Breast epithelium (tissue), 4 donors: Measurements from ENCODE around the gene PCBP3. TPM values are rescaled to one million over a fixed set of nuclear protein-coding genes. Genes with fewer than 3 reads are reported as not detected.

Experiments used
- DNase-seq, 2 donors: peaks; one replicate each; pipeline ENCODE4 v3.0.0-alpha.2; 2019; ENCODE audit warnings: low spot score in 2 of 2
- H3K27ac ChIP-seq, 2 donors: fragments of 200-600 bp; sonication (generic) in 1 of 2; one replicate each; pipeline ENCODE4 v1.5.1; 2016 to 2019; ENCODE audit warnings: mild to moderate bottlenecking in 1 of 2
- H3K27me3 ChIP-seq, 2 donors: fragments of 200-600 bp; sonication (generic) in 1 of 2; one replicate each; pipeline versions ENCODE4 v1.5.1 to v1.6.0; 2017 to 2019; ENCODE audit warnings: control low read depth in 1 of 2, mild to moderate bottlenecking in 1 of 2
- H3K36me3 ChIP-seq: fragments of 200-600 bp; one replicate; pipeline ENCODE4 v1.5.1; 2019
- H3K4me1 ChIP-seq, 2 donors: fragments of 200-600 bp; sonication (generic); one replicate each; pipeline ENCODE4 v1.5.1; 2016 to 2019; ENCODE audit warnings: control low read depth in 1 of 2
- H3K4me3 ChIP-seq, 3 donors: fragments of 200-600 bp; sonication (generic); 1 replicate in 2 of 3; 2 replicates in 1 of 3; pipeline ENCODE4 v1.5.1; 2016 to 2019; ENCODE audit warnings: mild to moderate bottlenecking in 3 of 3, moderate library complexity in 2 of 3
- H3K9me3 ChIP-seq, 2 donors: fragments of 200-600 bp; sonication (generic) in 1 of 2; one replicate each; pipeline ENCODE4 v1.5.1; 2016 to 2019; ENCODE audit warnings: control low read depth in 1 of 2
- POLR2A ChIP-seq: fragments of 450-650 bp; IDR thresholded peaks from one replicate; pipeline ENCODE4 v1.6.1; 2016; ENCODE audit warnings: antibody characterized with exemption, mild to moderate bottlenecking, moderate library complexity
- POLR2AphosphoS5 ChIP-seq, 3 donors: sonication (generic); formaldehyde crosslinking; IDR thresholded peaks; one replicate each; pipeline ENCODE4 v1.6.1; 2017; ENCODE audit warnings: antibody characterized with exemption in 3 of 3
- intact Hi-C: fragments of 100-400 bp; cut with DNase I; formaldehyde crosslinking; loops from one replicate; pipeline ENCODE4 v1.15.1; 2023; ENCODE audit warnings: low total_unique reads
- total RNA-seq, 3 donors: library from RNA; depleted of rRNA; stranded (reverse); fragments of >200 nt; gene quantifications; one replicate each; pipeline ENCODE4 v1.1.0, GENCODE V29; 2016
- TF ChIP-seq, protein P1 (sequence below), 3 donors: fragments of 450-650 bp; IDR thresholded peaks; one replicate each; pipeline ENCODE4 v1.5.1; 2016 to 2017; ENCODE audit warnings: antibody characterized with exemption in 3 of 3, mild to moderate bottlenecking in 3 of 3, moderate library complexity in 3 of 3

PCBP3 gene
- total RNA-seq, 3 donors from 2014 or later = 3.4 to 13.8 (median 4.6) TPM

GRCh38 chr21:45818276-45818903, 174.9 kb downstream of the PCBP3 start:
- TF ChIP-seq POLR2AphosphoS5 (IDR thresholded peaks at IDR 0.05) = no peak
- no peak for TF ChIP-seq POLR2A
- TF ChIP-seq, protein P1, sequence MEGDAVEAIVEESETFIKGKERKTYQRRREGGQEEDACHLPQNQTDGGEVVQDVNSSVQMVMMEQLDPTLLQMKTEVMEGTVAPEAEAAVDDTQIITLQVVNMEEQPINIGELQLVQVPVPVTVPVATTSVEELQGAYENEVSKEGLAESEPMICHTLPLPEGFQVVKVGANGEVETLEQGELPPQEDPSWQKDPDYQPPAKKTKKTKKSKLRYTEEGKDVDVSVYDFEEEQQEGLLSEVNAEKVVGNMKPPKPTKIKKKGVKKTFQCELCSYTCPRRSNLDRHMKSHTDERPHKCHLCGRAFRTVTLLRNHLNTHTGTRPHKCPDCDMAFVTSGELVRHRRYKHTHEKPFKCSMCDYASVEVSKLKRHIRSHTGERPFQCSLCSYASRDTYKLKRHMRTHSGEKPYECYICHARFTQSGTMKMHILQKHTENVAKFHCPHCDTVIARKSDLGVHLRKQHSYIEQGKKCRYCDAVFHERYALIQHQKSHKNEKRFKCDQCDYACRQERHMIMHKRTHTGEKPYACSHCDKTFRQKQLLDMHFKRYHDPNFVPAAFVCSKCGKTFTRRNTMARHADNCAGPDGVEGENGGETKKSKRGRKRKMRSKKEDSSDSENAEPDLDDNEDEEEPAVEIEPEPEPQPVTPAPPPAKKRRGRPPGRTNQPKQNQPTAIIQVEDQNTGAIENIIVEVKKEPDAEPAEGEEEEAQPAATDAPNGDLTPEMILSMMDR (IDR thresholded peaks at IDR 0.05) = no peak
- H3K27ac ChIP-seq = no peak overlapping the region
- no peak overlapping the region for H3K4me3 ChIP-seq
- peaks cover 0 to 14% of the 10 kb centered on the region in 2 donors for H3K27me3 ChIP-seq
- intact Hi-C loops = no loop called here
- DNase-seq = peak in 1 of 2 donors; percentile 24
- no peaks in the 10 kb centered on the region for H3K9me3 ChIP-seq
- H3K4me1 ChIP-seq = no peaks in the 10 kb centered on the region
- no peaks in the 10 kb centered on the region for H3K36me3 ChIP-seq

GRCh38 chr21:45818904-45819285, 175.4 kb downstream of the PCBP3 start:
- no peak overlapping the region for H3K4me3 ChIP-seq
- H3K4me1 ChIP-seq = no peaks in the 10 kb centered on the region
- intact Hi-C loops = no loop called here
- no peaks in the 10 kb centered on the region for H3K36me3 ChIP-seq
- peak in 1 of 2 donors; percentile 48 for DNase-seq
- TF ChIP-seq POLR2A = no peak
- TF ChIP-seq POLR2AphosphoS5 (IDR thresholded peaks at IDR 0.05) = no peak
- TF ChIP-seq, protein P1 (IDR thresholded peaks at IDR 0.05) = no peak
- no peak overlapping the region for H3K27ac ChIP-seq
- peaks cover 0 to 14% of the 10 kb centered on the region in 2 donors for H3K27me3 ChIP-seq
- no peaks in the 10 kb centered on the region for H3K9me3 ChIP-seq

DNA sequence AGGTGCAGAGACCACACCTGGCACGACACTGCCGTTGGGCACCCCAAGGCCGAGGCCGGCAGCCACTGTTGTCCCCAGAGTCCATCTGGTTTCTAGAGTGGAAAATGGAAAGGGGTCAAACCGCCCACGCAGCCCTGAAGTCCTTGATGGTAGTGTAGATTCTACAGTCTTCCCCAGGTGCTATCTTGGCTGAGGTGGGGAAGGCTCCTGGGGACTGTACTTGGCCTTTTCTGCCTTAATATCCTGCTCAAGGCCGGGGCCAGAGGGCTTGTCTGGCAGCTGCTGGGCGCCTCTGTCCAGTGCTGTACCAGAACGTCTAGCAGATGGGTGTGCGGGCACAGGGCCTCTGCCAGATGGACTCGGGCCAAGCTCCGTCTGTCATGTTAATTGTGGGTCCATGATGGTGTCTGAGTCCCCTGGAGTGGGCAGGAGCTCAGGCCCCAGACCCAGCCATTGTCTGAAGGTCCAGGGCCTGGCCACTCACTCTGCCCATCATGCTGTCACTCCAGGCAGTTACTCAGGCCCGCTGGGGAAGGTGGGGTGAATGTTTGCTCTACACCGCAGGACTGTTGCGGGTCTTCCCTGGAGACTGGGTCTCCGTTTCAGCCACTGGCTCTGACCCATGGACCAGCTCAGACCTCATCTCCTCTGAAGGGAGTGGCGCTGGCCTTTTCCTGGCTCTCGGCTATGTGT, 176.1 kb downstream of the PCBP3 start:
- DNase-seq = peak in 1 of 2 donors; percentile 41
- TF ChIP-seq, protein P1 (IDR thresholded peaks at IDR 0.05) = no peak
- no peak for TF ChIP-seq POLR2A
- TF ChIP-seq POLR2AphosphoS5 (IDR thresholded peaks at IDR 0.05) = no peak
- intact Hi-C loops = no loop called here
- H3K9me3 ChIP-seq = no peaks in the 10 kb centered on the region
- no peaks in the 10 kb centered on the region for H3K4me1 ChIP-seq
- no peak overlapping the region for H3K27ac ChIP-seq
- H3K27me3 ChIP-seq = peaks cover 0 to 18% of the 10 kb centered on the region in 2 donors
- H3K36me3 ChIP-seq = no peaks in the 10 kb centered on the region
- no peak overlapping the region for H3K4me3 ChIP-seq

GRCh38 chr21:45820171-45821091, 176.9 kb downstream of the PCBP3 start:
- no peaks in the 10 kb centered on the region for H3K9me3 ChIP-seq
- DNase-seq = peak; percentile 43 to 64
- no peak overlapping the region for H3K4me3 ChIP-seq
- no peaks in the 10 kb centered on the region for H3K4me1 ChIP-seq
- no peak overlapping the region for H3K27ac ChIP-seq
- no peaks in the 10 kb centered on the region for H3K36me3 ChIP-seq
- TF ChIP-seq POLR2AphosphoS5 (IDR thresholded peaks at IDR 0.05) (no peak), POLR2A (no peak)
- TF ChIP-seq, protein P1 (IDR thresholded peaks at IDR 0.05) = peak in 2 of 3 donors; percentile 72 to 76
- peaks cover 0 to 25% of the 10 kb centered on the region in 2 donors for H3K27me3 ChIP-seq
- intact Hi-C loops = no loop called here
